GM10266 (cell line): ENCODE measurements around the gene CISH.

Experiments used
- DNase-seq: peaks from one replicate; pipeline ENCODE4 v3.0.0; 2012; ENCODE audit errors: extremely low spot score
- TF ChIP-seq, protein P1 (sequence below): IDR thresholded peaks from 2 replicates; pipeline ENCODE4 v1.5.1; 2012; ENCODE audit warnings: mild to moderate bottlenecking, low read depth; ENCODE audit not compliant: control insufficient read depth, insufficient read depth; ENCODE audit errors: missing control alignments

The CISH gene

DNA sequence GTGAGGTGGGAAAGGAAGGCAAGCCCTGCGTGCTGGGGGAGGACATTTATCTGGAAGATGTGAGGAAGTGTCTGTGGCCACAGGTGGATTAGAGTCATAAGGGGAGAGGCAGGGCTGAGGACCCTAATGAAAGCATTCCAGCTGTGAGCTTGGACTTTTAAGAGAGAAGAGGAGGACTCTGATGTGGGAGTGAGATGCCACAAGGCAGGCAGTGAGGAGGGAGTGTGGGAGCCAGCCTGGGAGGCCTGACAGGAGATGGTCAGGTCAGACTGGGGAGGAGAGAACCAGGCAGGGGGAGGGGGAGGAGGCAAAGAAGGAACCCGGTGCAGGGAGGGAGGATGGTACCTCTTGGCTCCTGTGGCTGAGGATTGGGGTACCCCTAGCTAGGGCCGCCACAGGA, 26.4 kb upstream of the CISH start:
- TF ChIP-seq, protein P1, sequence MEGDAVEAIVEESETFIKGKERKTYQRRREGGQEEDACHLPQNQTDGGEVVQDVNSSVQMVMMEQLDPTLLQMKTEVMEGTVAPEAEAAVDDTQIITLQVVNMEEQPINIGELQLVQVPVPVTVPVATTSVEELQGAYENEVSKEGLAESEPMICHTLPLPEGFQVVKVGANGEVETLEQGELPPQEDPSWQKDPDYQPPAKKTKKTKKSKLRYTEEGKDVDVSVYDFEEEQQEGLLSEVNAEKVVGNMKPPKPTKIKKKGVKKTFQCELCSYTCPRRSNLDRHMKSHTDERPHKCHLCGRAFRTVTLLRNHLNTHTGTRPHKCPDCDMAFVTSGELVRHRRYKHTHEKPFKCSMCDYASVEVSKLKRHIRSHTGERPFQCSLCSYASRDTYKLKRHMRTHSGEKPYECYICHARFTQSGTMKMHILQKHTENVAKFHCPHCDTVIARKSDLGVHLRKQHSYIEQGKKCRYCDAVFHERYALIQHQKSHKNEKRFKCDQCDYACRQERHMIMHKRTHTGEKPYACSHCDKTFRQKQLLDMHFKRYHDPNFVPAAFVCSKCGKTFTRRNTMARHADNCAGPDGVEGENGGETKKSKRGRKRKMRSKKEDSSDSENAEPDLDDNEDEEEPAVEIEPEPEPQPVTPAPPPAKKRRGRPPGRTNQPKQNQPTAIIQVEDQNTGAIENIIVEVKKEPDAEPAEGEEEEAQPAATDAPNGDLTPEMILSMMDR, result no peak

GRCh38 chr3:50637011-50637410, 25.4 kb upstream of the CISH start:
- TF ChIP-seq, protein P1, result no peak
- no peak for DNase-seq

More for the DNA sequence above, 26.4 kb upstream of the CISH start:
- no peak for DNase-seq

- TF ChIP-seq, protein P1, result no peak
- DNase-seq, result no peak
Observed at GRCh38 chr3:50635066-50635465, 23.5 kb upstream of the CISH start.

- TF ChIP-seq, protein P1, result no peak
- no peak for DNase-seq
Observed at GRCh38 chr3:50633230-50633790, 21.7 kb upstream of the CISH start.

DNA sequence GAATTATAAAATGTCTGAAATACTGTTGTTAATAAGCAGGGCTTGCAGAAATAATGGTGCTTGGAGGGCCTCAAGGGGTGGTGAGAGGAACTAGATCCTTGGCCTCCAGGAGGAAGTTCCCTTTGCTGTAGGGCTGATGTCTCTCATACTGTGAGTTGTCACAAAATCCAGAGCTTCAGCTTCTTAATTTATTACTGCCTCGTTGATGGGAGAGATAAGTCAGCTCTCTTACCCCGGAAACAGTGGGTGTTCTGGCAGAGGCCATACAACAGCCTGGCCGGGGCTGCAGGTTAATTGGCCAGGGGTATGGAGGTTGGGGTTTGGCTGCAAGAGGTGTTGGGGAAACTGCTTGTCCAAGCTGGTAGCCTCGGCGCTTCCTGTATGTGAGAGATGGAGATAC, 20.9 kb upstream of the CISH start:
- TF ChIP-seq, protein P1, result no peak
- no peak for DNase-seq

DNA sequence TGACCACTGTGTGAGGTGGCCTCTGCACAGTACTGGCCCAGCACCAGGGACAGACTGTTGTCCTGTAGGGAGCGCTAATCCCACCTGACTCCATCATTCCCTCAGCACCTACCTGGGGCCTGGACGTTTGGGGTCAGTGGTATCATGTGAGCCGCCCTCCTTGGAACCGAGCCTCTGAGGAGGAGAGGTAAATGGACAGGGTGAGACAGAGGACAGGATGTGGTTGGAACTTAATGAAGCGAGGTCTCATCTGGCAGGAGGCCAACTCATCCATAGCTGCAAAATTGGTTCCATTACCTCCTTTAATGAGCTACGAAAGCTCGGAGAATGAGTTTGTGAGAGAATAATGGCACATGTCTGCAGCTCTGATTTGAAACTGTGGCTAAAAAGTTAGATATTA, 19.3 kb upstream of the CISH start:
- TF ChIP-seq, protein P1, result no peak
- no peak for DNase-seq

DNA sequence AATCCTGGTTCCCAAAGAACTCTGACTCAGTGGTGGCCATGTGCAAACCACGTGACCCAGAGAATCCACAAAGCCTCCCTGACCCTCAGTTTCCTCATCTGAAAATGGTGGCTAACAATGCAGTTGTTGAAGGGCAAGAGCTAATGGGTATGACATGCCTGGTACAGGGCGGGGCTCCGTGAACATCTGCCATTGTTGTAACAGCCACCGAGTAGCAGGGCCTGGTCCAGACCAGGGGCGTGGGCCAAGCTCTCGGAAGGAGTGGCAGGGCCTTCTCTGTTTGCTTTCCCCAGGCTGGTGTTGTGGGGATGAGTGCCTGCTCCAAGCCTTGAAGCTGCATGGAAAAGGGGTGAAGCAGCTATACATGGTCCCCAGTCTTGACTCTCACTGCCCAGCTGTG, 18.8 kb upstream of the CISH start:
- TF ChIP-seq, protein P1, result no peak
- no peak for DNase-seq
